MCF 10A (cell line): ENCODE data around the gene ZNF296. TPM values are rescaled to one million over a fixed set of nuclear protein-coding genes. Genes with fewer than 3 reads are reported as not detected.
A peak's percentile ranks its signal among the peaks of the same experiment; 100 is the strongest.

Experiments used
- BruUV-seq: library from RNA; stranded (reverse); fragments of 400-500 nt; replicated peaks from 2 replicates; lab custom pipeline; 2021; lab: Mats Ljungman, UMichigan
- CTCF ChIA-PET: fragments of 300-600 bp; sonication (Branson Sonifier 250); formaldehyde crosslinking; extraction: SDS; loops from one replicate; lab custom pipeline; 2021; ENCODE audit warnings: antibody characterized with exemption, inconsistent platforms; lab: Yijun Ruan, JAX
- POLR2A ChIA-PET: fragments of 300-600, 350-650 bp; sonication (Branson Sonifier 250); formaldehyde crosslinking; extraction: SDS; loops from one replicate; lab custom pipeline; 2020; ENCODE audit warnings: antibody characterized with exemption, inconsistent platforms; lab: Yijun Ruan, JAX
- DNase-seq: peaks from one replicate; pipeline ENCODE4 v3.0.0-alpha.2; 2018; ENCODE audit not compliant: unreplicated experiment
- H3K27ac Mint-ChIP-seq: one replicate; pipeline ENCODE4 v1.8.0; 2022; ENCODE audit warnings: mild to moderate bottlenecking, low read depth, mixed read lengths; ENCODE audit not compliant: unreplicated experiment
- H3K27me3 Mint-ChIP-seq: one replicate; pipeline ENCODE4 v1.8.0; 2022; ENCODE audit warnings: mixed read lengths; ENCODE audit not compliant: insufficient read depth, unreplicated experiment
- H3K36me3 Mint-ChIP-seq: one replicate; pipeline ENCODE4 v1.8.0; 2022; ENCODE audit warnings: mild to moderate bottlenecking, moderate library complexity, mixed read lengths; ENCODE audit not compliant: insufficient read depth, unreplicated experiment
- H3K4me1 Mint-ChIP-seq: one replicate; pipeline ENCODE4 v1.8.0; 2022; ENCODE audit warnings: mixed read lengths; ENCODE audit not compliant: insufficient read depth, unreplicated experiment
- H3K4me3 Mint-ChIP-seq: one replicate; pipeline ENCODE4 v1.8.0; 2022; ENCODE audit warnings: mild to moderate bottlenecking, moderate library complexity, mixed read lengths; ENCODE audit not compliant: unreplicated experiment
- H3K9me3 Mint-ChIP-seq: one replicate; pipeline ENCODE4 v1.8.0; 2022; ENCODE audit warnings: mixed read lengths; ENCODE audit not compliant: unreplicated experiment
- CTCF ChIP-seq: fragments of 200-600 bp; IDR thresholded peaks from one replicate; pipeline ENCODE4 v1.8.0; 2022; ENCODE audit warnings: antibody characterized with exemption, mild to moderate bottlenecking; ENCODE audit not compliant: unreplicated experiment
- intact Hi-C: fragments of 100-400 bp; cut with micrococcal nuclease; formaldehyde crosslinking; loops from 2 replicates; pipeline ENCODE4 v1.14.1; 2022
- total RNA-seq: library from RNA; stranded (reverse); gene quantifications from 2 replicates; pipeline ENCODE4 v1.2.3, GENCODE V29; 2022

The ZNF296 gene
- total RNA-seq, 1 experiment from 2014 or later = 2.7 TPM

- TF ChIP-seq CTCF = no peak
- Mint-ChIP-seq H3K36me3 (peaks cover 68% of the 10 kb centered on the region), H3K4me1 (peaks cover 21% of the 10 kb centered on the region), H3K9me3 (no peaks in the 10 kb centered on the region), H3K27me3 (no peaks in the 10 kb centered on the region), H3K27ac (no peak overlapping the region), H3K4me3 (no peak overlapping the region)
- intact Hi-C loops = no loop called here
- BruUV-seq = no TSS peak
- CTCF ChIA-PET = interaction anchor here (0.5 to 0.7 kb wide), 2 partner anchors 8 to 1781 kb away, joined by 3 to 4 read pairs; no protein-coding TSS in a partner anchor
- POLR2A ChIA-PET = no interaction called here
- DNase-seq = no peak
Measured at GRCh38 chr19:45051929-45052579, 24.2 kb downstream of the ZNF296 start.

GRCh38 chr19:45050036-45050435 is 26.2 kb downstream of the ZNF296 start:
- H3K4me3 Mint-ChIP-seq = no peak overlapping the region
- no peak for TF ChIP-seq CTCF
- CTCF ChIA-PET = interaction anchor here (0.6 to 1.7 kb wide), 5 partner anchors 10 to 39 kb away, joined by 4 to 6 read pairs (median 4); no protein-coding TSS in a partner anchor
- H3K27ac Mint-ChIP-seq = no peak overlapping the region
- peaks cover 80% of the 10 kb centered on the region for H3K36me3 Mint-ChIP-seq
- DNase-seq = no peak
- no peaks in the 10 kb centered on the region for H3K9me3 Mint-ChIP-seq
- H3K4me1 Mint-ChIP-seq = peaks cover 21% of the 10 kb centered on the region
- BruUV-seq = no TSS peak
- H3K27me3 Mint-ChIP-seq = no peaks in the 10 kb centered on the region
- POLR2A ChIA-PET = interaction anchor here (0.6 to 1.2 kb wide), 3 partner anchors 11 to 63 kb away, joined by 3 to 4 read pairs (median 3); partner anchors contain the start of gene CLASRP
- intact Hi-C loops = no loop called here

GRCh38 chr19:45049073-45049736 is 27.1 kb downstream of the ZNF296 start:
- no peaks in the 10 kb centered on the region for H3K9me3 Mint-ChIP-seq
- intact Hi-C loops = no loop called here
- H3K27ac Mint-ChIP-seq = peak overlapping the region; percentile 51
- no peaks in the 10 kb centered on the region for H3K27me3 Mint-ChIP-seq
- BruUV-seq = no TSS peak
- peaks cover 21% of the 10 kb centered on the region for H3K4me1 Mint-ChIP-seq
- no peak for DNase-seq
- H3K36me3 Mint-ChIP-seq = peaks cover 82% of the 10 kb centered on the region
- POLR2A ChIA-PET = interaction anchor here (0.6 to 1.2 kb wide), 5 partner anchors 10 to 87 kb away, joined by 3 to 4 read pairs (median 3); partner anchors contain the start of genes CLASRP and ZNF296
- CTCF ChIA-PET = interaction anchor here (0.6 to 1.7 kb wide), 2 partner anchors 11 to 40 kb away, joined by 4 to 6 read pairs; no protein-coding TSS in a partner anchor
- TF ChIP-seq CTCF = no peak
- H3K4me3 Mint-ChIP-seq = no peak overlapping the region

- no peak overlapping the region for H3K4me3 Mint-ChIP-seq
- intact Hi-C loops = no loop called here
- CTCF ChIA-PET = interaction anchor here (1.1 kb wide), 1 partner anchor 12 kb away, joined by 6 read pairs; no protein-coding TSS in a partner anchor
- H3K36me3 Mint-ChIP-seq = peaks cover 80% of the 10 kb centered on the region
- H3K27me3 Mint-ChIP-seq = no peaks in the 10 kb centered on the region
- BruUV-seq = no TSS peak
- H3K9me3 Mint-ChIP-seq = no peaks in the 10 kb centered on the region
- POLR2A ChIA-PET = interaction anchor here (0.7 kb wide), 2 partner anchors 62 to 337 kb away, joined by 3 to 4 read pairs; no protein-coding TSS in a partner anchor
- H3K4me1 Mint-ChIP-seq = peaks cover 20% of the 10 kb centered on the region
- TF ChIP-seq CTCF = no peak
- H3K27ac Mint-ChIP-seq = no peak overlapping the region
- DNase-seq = no peak
Measured at GRCh38 chr19:45047188-45047797, 29.0 kb downstream of the ZNF296 start.
